H1 (cell line): ENCODE measurements around the gene STK31. TPM values are rescaled to one million over a fixed set of nuclear protein-coding genes. Genes with fewer than 3 reads are reported as not detected.
A peak's percentile ranks its signal among the peaks of the same experiment; 100 is the strongest.

Source experiments
- CTCF ChIA-PET: fragments of 300-600 bp; sonication (Branson Sonifier 250); formaldehyde crosslinking; loops from one replicate; lab custom pipeline; 2021; ENCODE audit not compliant: partially characterized antibody; lab: Charles Lee
- POLR2A ChIA-PET: fragments of 300-600 bp; sonication (Branson Sonifier 250); formaldehyde crosslinking; loops from one replicate; lab custom pipeline; 2021; ENCODE audit warnings: inconsistent platforms; ENCODE audit not compliant: partially characterized antibody; lab: Charles Lee
- DNase-seq, 2 experiments: peaks; one replicate each; pipeline versions ENCODE4 v3.0.0 to v3.0.0-alpha.2; 2010 to 2022; ENCODE audit warnings: low spot score in 2 of 2, low read depth in 1 of 2, mixed read lengths in 1 of 2
- FAIRE-seq: peaks from 2 replicates; lab custom pipeline; 2011; peaks lifted over from hg19 to GRCh38; lab: Jason Lieb, UNC
- H2AFZ ChIP-seq: 2 replicates; pipeline ENCODE4 v1.8.1; 2012; ENCODE audit warnings: low read length, inconsistent platforms
- H2AK5ac ChIP-seq: 2 replicates; pipeline ENCODE4 v1.6.1; 2013; ENCODE audit warnings: low read depth, low read length
- H2BK120ac ChIP-seq: replicated peaks from 2 replicates; pipeline ENCODE3; 2013; ENCODE audit warnings: low read depth, low read length, inconsistent platforms
- H2BK12ac ChIP-seq: 2 replicates; pipeline ENCODE4 v1.6.1; 2013; ENCODE audit warnings: low read depth, low read length
- H2BK15ac ChIP-seq: 2 replicates; pipeline ENCODE4 v1.6.1; 2013; ENCODE audit warnings: low read length
- H2BK20ac ChIP-seq: 2 replicates; pipeline ENCODE4 v1.6.1; 2013; ENCODE audit warnings: low read length
- H2BK5ac ChIP-seq: 2 replicates; pipeline ENCODE4 v1.6.1; 2013; ENCODE audit warnings: low read depth, low read length
- H3K14ac ChIP-seq: 2 replicates; pipeline ENCODE4 v1.6.1; 2013; ENCODE audit warnings: inconsistent platforms; ENCODE audit not compliant: insufficient read length
- H3K18ac ChIP-seq: 2 replicates; pipeline ENCODE4 v1.6.1; 2013; ENCODE audit warnings: low read length; ENCODE audit errors: extremely low read depth
- H3K23ac ChIP-seq: 2 replicates; pipeline ENCODE4 v1.6.1; 2013; ENCODE audit warnings: inconsistent platforms; ENCODE audit not compliant: insufficient read length
- H3K23me2 ChIP-seq: 2 replicates; pipeline ENCODE4 v1.6.1; 2013; ENCODE audit warnings: low read depth, low read length
- H3K27ac ChIP-seq: 2 replicates; pipeline ENCODE4 v1.6.1; 2011; ENCODE audit warnings: low read depth, low read length, inconsistent platforms
- H3K27me3 ChIP-seq, 4 experiments: replicated peaks in 1 of 4; 1 replicate in 1 of 4; 2 replicates in 3 of 4; pipeline versions ENCODE4 v1.6.1 to v1.8.1; 2011 to 2013; ENCODE audit warnings: low read length in 3 of 4, mild to moderate bottlenecking in 3 of 4, inconsistent platforms in 2 of 4, mixed read lengths in 2 of 4, moderate library complexity in 1 of 4; ENCODE audit not compliant: control insufficient read depth in 3 of 4, insufficient read depth in 3 of 4; ENCODE audit errors: extremely low read depth in 1 of 4
- H3K36me3 ChIP-seq, 4 experiments: 2 replicates each; pipeline versions ENCODE4 v1.6.1 to v1.8.1; 2011 to 2013; ENCODE audit warnings: mild to moderate bottlenecking in 4 of 4, low read length in 3 of 4, moderate library complexity in 2 of 4, control low read depth in 1 of 4, inconsistent platforms in 1 of 4; ENCODE audit not compliant: insufficient read depth in 4 of 4, control insufficient read depth in 2 of 4
- H3K4ac ChIP-seq: replicated peaks from 2 replicates; pipeline ENCODE3; 2013; ENCODE audit warnings: low read length, low read depth, mixed read lengths, inconsistent platforms; ENCODE audit not compliant: insufficient read length
- H3K4me1 ChIP-seq, 4 experiments: replicated peaks in 1 of 4; 1 replicate in 1 of 4; 2 replicates in 3 of 4; pipeline versions ENCODE4 v1.6.1 to v1.8.1; 2011 to 2013; ENCODE audit warnings: low read length in 3 of 4, inconsistent platforms in 2 of 4, mixed read lengths in 1 of 4; ENCODE audit not compliant: insufficient read depth in 4 of 4, control insufficient read depth in 3 of 4
- H3K4me2 ChIP-seq, 2 experiments: 2 replicates each; pipeline versions ENCODE4 v1.6.1 to v1.8.1; 2011 to 2013; ENCODE audit warnings: low read depth in 2 of 2, low read length in 2 of 2, control low read depth in 1 of 2, inconsistent platforms in 1 of 2, mild to moderate bottlenecking in 1 of 2; ENCODE audit not compliant: insufficient read depth in 1 of 2
- H3K4me3 ChIP-seq, 4 experiments: fragments of 200-600, 300-600 bp in 1 of 4; sonication (generic), shearing (Covaris generic), sonication (Bioruptor Twin) in 1 of 4; 2 replicates each; pipeline versions ENCODE4 v1.5.1 to v1.8.1; 2011 to 2016; ENCODE audit warnings: low read length in 4 of 4, low read depth in 3 of 4, control low read depth in 2 of 4, inconsistent platforms in 2 of 4, mild to moderate bottlenecking in 2 of 4, mixed read lengths in 1 of 4, moderate library complexity in 1 of 4; ENCODE audit not compliant: insufficient read depth in 2 of 4; ENCODE audit errors: extremely low read depth in 1 of 4
- H3K56ac ChIP-seq: replicated peaks from 2 replicates; pipeline ENCODE3; 2013; ENCODE audit warnings: low read depth, mild to moderate bottlenecking, mixed read lengths, low read length, inconsistent platforms; ENCODE audit not compliant: insufficient read length
- H3K79me1 ChIP-seq: 2 replicates; pipeline ENCODE4 v1.6.1; 2013; ENCODE audit warnings: low read depth, low read length, control low read depth
- H3K79me2 ChIP-seq, 2 experiments: 2 replicates each; pipeline versions ENCODE4 v1.6.1 to v1.8.1; 2012 to 2013; ENCODE audit warnings: low read length in 2 of 2, mild to moderate bottlenecking in 2 of 2, inconsistent platforms in 1 of 2; ENCODE audit not compliant: insufficient read depth in 2 of 2, control insufficient read depth in 1 of 2
- H3K9ac ChIP-seq, 4 experiments: replicated peaks in 1 of 4; 1 replicate in 1 of 4; 2 replicates in 3 of 4; pipeline versions ENCODE4 v1.6.1 to v1.8.1; 2011 to 2013; ENCODE audit warnings: low read depth in 3 of 4, low read length in 3 of 4, control low read depth in 2 of 4, mild to moderate bottlenecking in 2 of 4, moderate library complexity in 2 of 4, inconsistent platforms in 1 of 4; ENCODE audit errors: extremely low read depth in 1 of 4
- H3K9me3 ChIP-seq, 2 experiments: 2 replicates each; pipeline versions ENCODE4 v1.6.1 to v1.8.1; 2012 to 2013; ENCODE audit warnings: mild to moderate bottlenecking in 2 of 2, moderate library complexity in 2 of 2, control low read depth in 1 of 2, inconsistent platforms in 1 of 2, low read depth in 1 of 2, low read length in 1 of 2, mixed read lengths in 1 of 2; ENCODE audit not compliant: insufficient read depth in 2 of 2
- H4K20me1 ChIP-seq, 2 experiments: replicated peaks in 1 of 2; 2 replicates each; pipeline versions ENCODE3 to v1.8.1; 2011 to 2013; ENCODE audit warnings: inconsistent platforms in 2 of 2, low read length in 2 of 2, mild to moderate bottlenecking in 1 of 2; ENCODE audit not compliant: insufficient read depth in 2 of 2, control insufficient read depth in 1 of 2
- H4K5ac ChIP-seq: 2 replicates; pipeline ENCODE4 v1.6.1; 2013; ENCODE audit warnings: low read length, low read depth, mixed read lengths, inconsistent platforms; ENCODE audit not compliant: insufficient read length
- H4K8ac ChIP-seq: 2 replicates; pipeline ENCODE4 v1.8.0; 2013; ENCODE audit warnings: mild to moderate bottlenecking, moderate library complexity, low read length, inconsistent platforms; ENCODE audit not compliant: insufficient read depth; ENCODE audit errors: extremely low read depth
- H4K91ac ChIP-seq: replicated peaks from 2 replicates; pipeline ENCODE3; 2013; ENCODE audit warnings: low read length, mixed read lengths, inconsistent platforms; ENCODE audit not compliant: insufficient read length
- KDM5A ChIP-seq: fragments of 200-600 bp; IDR thresholded peaks from 2 replicates; pipeline ENCODE4 v1.7.1; 2012; ENCODE audit warnings: mild to moderate bottlenecking, low read length, inconsistent platforms, mixed read lengths
- NANOG ChIP-seq: IDR thresholded peaks from 2 replicates; pipeline ENCODE4 v1.6.1; 2011; ENCODE audit warnings: low read length, low read depth, mild to moderate bottlenecking, inconsistent platforms; ENCODE audit not compliant: insufficient read depth, poor library complexity, severe bottlenecking
- POLR2AphosphoS5 ChIP-seq: IDR thresholded peaks from 2 replicates; pipeline ENCODE4 v1.6.1; 2011; ENCODE audit warnings: low read depth, low read length
- POU5F1 ChIP-seq: IDR thresholded peaks from 2 replicates; pipeline ENCODE4 v1.6.1; 2011; ENCODE audit warnings: low read depth, mild to moderate bottlenecking, low read length, moderate library complexity
- RBBP5 ChIP-seq: IDR thresholded peaks from 2 replicates; pipeline ENCODE4 v1.7.1; 2012; ENCODE audit warnings: low read depth, mild to moderate bottlenecking, inconsistent platforms, low read length, moderate library complexity, borderline replicate concordance
- RNF2 ChIP-seq: fragments of 200-900, 300-1000 bp; sonication (generic); IDR thresholded peaks from 2 replicates; pipeline ENCODE4 v1.7.1; 2016; ENCODE audit warnings: borderline replicate concordance, low read depth, mild to moderate bottlenecking, antibody characterized with exemption, low read length; ENCODE audit not compliant: poor library complexity, severe bottlenecking; ENCODE audit errors: missing control alignments
- SAP30 ChIP-seq: fragments of 300-600 bp; sonication (generic); IDR thresholded peaks from 2 replicates; pipeline ENCODE4 v1.7.1; 2012; ENCODE audit warnings: low read length, moderate library complexity, mild to moderate bottlenecking, inconsistent platforms; ENCODE audit not compliant: insufficient read depth, insufficient replicate concordance
- WGBS, 2 experiments: shearing (Covaris generic) in 1 of 2; methylation state at CpG; one replicate each; pipeline versions ENCODE4 v1.1.6 to v1.1.7; 2013 to 2015; ENCODE audit warnings: low lambda C conversion rate in 2 of 2, mixed read lengths in 2 of 2, inconsistent platforms in 1 of 2, low coverage in 1 of 2, missing lambda C conversion rate in 1 of 2; ENCODE audit not compliant: insufficient replicate concordance in 2 of 2, insufficient coverage in 1 of 2, insufficient read length in 1 of 2; ENCODE audit errors: extremely low coverage in 1 of 2, missing lambda C conversion rate in 1 of 2; 5-methylcytosine and 5-hydroxymethylcytosine counted together
- polyA plus RNA-seq, 7 experiments: library from polyadenylated mRNA; depleted of rRNA in 3 of 7; stranded (reverse) in 5 of 7; unstranded in 2 of 7; fragments of >200 nt in 5 of 7; fragments of 200-250 nt in 2 of 7; gene quantifications; 1 replicate in 5 of 7; 2 replicates in 1 of 7; 4 replicates in 1 of 7; pipeline versions ENCODE4 v1.2.1 to v1.2.3, GENCODE V29; 2011 to 2013; ENCODE audit warnings: missing spikeins in 2 of 7, mixed read lengths in 2 of 7
- total RNA-seq: library from RNA; stranded (reverse); fragmentation: NEBNext Ultra II Directional; extraction: Animal tissue kit (Norgen Biotek cat#: 25700); gene quantifications from 2 replicates; pipeline ENCODE4 v1.2.1, GENCODE V29; 2021
- TF ChIP-seq, protein P1 (sequence below): IDR thresholded peaks from 2 replicates; pipeline ENCODE4 v1.6.1; 2012; ENCODE audit warnings: inconsistent platforms

The STK31 gene
- total and polyA plus RNA-seq, 2 of the 8 experiments (the other 6 are each of a cell fraction or from before 2014, with no cell fraction given): 0.15 to 0.32 TPM

DNA sequence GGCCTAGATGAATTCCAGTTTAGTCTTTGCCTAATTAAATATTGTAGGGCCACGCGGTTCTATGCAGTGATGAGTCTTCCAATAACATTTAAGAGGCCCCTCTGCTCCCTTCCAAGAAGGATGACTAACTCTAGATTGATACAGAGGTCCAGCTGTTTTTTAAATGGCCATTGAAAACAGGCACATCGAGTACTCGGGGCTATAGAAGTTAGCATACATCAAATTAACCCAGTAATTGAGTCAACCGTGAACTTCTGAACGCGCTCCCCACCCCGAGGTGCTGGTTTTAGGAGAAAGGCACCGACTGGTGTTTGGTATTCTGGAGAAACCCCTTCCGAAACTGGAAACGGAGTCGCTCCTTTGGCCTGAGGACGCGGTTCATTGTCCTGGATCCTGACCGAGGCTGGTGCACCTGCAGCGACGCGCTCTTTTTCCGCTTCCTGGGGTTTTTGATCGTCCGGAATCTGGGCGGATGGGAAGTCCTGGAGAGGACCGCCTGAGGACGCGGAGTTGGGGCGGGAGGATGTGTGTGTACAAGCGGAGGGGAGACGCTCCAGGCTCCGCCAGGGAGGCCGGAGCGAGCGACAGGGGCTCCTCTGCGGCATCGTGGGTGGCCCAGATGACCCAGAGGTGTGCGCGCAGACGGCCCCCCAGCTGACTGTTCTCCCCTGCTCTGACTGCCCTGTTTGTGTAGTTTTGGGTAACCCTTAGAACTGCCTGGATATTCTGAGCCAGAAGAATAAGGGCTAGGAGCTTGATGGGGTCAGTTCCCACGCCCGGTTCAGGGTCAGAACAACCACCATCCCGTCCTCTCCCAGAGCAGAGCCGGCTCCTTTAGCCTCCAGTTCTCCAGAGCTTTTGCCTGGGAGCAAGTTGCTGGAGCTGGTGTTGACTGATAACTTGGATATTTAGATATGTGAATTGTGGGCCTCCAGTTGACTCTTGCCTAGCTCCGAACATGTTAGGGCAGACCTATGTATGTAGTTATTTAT, 29.3 kb upstream of the STK31 start:
- Histone ChIP-seq H2AK5ac (no peak overlapping the region), H4K91ac (no peak overlapping the region), H3K23me2 (no peaks in the 10 kb centered on the region; the same call in 1 of the 2 replicates), H3K9ac (peak overlapping the region; percentile 71 to 83 (median 78)), H3K27ac (peak overlapping the region; percentile 53; the same call in 1 of the 2 replicates), H3K9me3 (no peaks in the 10 kb centered on the region; a peak in 1 of 4 replicates), H3K27me3 (peaks cover 0 to 3% (median 2%) of the 10 kb centered on the region in 4 experiments; a peak in 2 of 7 replicates), H4K20me1 (no peaks in the 10 kb centered on the region), H2BK12ac (no peak overlapping the region), H3K79me2 (peaks cover 0 to 44% of the 10 kb centered on the region in 2 experiments; a peak in 3 of 4 replicates), H3K36me3 (peaks cover 0 to 12% (median 0%) of the 10 kb centered on the region in 4 experiments; a peak in 3 of 8 replicates), H3K56ac (peak overlapping the region; percentile 34), H3K4me2 (peak overlapping the region; percentile 56 to 81), H2BK15ac (no peak overlapping the region), H3K18ac (peak overlapping the region; percentile 68; the same call in 1 of the 2 replicates), H3K4me1 (peaks cover 0 to 4% (median under 1%) of the 10 kb centered on the region in 4 experiments; a peak in 4 of 7 replicates), H3K14ac (no peak overlapping the region), H2BK120ac (no peak overlapping the region), H3K23ac (no peak overlapping the region), H2AFZ (no peak overlapping the region), H4K8ac (peak overlapping the region; percentile 73; the same call in 1 of the 2 replicates), H3K79me1 (no peaks in the 10 kb centered on the region), H2BK5ac (no peak overlapping the region; the same call in 1 of the 2 replicates), H2BK20ac (no peak overlapping the region; the same call in 1 of the 2 replicates), H3K4ac (no peak overlapping the region), H3K4me3 (peak overlapping the region; percentile 56 to 87 (median 77)), H4K5ac (peak overlapping the region; percentile 53)
- ChIA-PET CTCF (interaction anchor here (0.6 to 3.6 kb wide), 16 partner anchors 9 to 134 kb away, joined by 3 to 20 read pairs (median 4); no protein-coding TSS in a partner anchor), POLR2A (interaction anchor here (0.7 to 4.3 kb wide), 14 partner anchors 8 to 1920 kb away, joined by 3 to 27 read pairs (median 4); partner anchors contain the start of gene CCDC126)
- 4% methylated on average over 42 of the region's 42 CpGs; no CpG with 5 or more reads in 1 of the 2 experiments for WGBS, 2 experiments
- FAIRE-seq (peak; percentile 48), DNase-seq (peak; percentile 57 to 72)
- TF ChIP-seq, protein P1, sequence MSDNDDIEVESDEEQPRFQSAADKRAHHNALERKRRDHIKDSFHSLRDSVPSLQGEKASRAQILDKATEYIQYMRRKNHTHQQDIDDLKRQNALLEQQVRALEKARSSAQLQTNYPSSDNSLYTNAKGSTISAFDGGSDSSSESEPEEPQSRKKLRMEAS: peak; percentile 80
- TF ChIP-seq POU5F1 (no peak), POLR2AphosphoS5 (peak; percentile 81), SAP30 (peak; percentile 40), RNF2 (no peak), NANOG (peak; percentile 25), KDM5A (no peak), RBBP5 (no peak)
